Activated T-helper 9 cell treated with anti-CD3 and anti-CD28 coated beads, Interleukin-2, amount 50 U/mL, for 16 hours (primary cell): ENCODE measurements around the gene KCNK18.
"Not testable (repeated sequence)": the region's sequence is repeated elsewhere in the genome, so short reads cannot be mapped to it uniquely, and the experiment has no call there.

Experiments
- DNase-seq: peaks from one replicate; pipeline ENCODE4 v3.0.0-alpha.2; 2020; ENCODE audit warnings: low read depth

KCNK18 gene

DNA sequence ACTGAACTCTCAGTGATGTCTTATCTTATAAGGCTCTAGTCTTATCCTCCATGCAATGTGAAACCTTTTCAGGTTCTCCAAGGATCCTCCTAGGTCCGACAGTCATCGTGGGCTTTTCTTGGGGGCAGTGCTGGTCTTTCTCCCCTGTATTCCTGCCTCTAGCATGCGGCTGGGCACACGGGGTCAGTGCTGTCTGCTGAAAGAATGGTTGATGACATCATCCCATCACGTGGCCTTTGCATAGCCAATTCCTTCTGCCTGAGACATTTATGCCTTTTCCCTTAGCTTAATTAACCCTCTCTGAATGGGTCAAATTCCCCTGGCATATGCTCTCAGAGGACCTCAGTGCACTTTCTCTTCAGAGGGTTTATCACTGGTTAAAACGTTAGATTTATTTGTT, 27.0 kb upstream of the KCNK18 start:
- DNase-seq = no peak

DNA sequence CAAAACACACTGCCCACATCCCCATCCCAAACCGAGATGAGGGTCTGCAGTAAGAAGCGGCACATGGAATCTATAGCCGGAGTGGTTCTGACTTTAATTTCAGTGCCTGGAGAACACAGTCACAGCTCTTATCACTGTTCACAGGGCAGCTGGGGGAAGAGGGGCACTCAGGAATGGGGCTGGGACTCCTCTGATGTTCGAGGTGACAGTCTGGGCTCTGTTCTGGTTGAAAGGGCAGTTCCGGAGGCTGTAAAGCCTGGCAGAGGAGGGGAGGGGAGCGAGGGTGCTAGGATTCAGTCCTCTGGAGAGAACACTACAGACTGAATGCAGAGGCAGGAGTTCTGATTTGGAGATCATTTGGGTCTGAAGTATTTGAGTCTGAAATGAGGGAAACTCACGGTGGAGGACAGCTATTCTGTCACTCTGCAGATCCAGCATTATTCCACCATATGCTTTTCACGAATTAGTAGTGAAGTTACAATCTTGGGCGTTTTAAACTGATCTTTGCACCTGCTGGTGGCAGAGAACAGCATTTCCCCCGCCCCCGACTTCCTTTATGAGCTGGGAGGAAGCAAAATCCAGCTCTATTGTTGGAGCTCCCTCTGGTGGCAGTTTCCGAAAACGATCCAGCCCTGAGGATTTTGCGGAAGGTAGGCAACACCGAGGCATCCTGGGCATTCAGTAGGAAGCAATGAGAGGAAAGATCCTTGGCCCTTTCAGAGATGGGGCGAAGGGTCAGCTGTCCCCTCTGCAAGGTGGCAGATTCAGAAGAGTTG, 22.7 kb upstream of the KCNK18 start:
- peak; percentile 63 for DNase-seq

DNA sequence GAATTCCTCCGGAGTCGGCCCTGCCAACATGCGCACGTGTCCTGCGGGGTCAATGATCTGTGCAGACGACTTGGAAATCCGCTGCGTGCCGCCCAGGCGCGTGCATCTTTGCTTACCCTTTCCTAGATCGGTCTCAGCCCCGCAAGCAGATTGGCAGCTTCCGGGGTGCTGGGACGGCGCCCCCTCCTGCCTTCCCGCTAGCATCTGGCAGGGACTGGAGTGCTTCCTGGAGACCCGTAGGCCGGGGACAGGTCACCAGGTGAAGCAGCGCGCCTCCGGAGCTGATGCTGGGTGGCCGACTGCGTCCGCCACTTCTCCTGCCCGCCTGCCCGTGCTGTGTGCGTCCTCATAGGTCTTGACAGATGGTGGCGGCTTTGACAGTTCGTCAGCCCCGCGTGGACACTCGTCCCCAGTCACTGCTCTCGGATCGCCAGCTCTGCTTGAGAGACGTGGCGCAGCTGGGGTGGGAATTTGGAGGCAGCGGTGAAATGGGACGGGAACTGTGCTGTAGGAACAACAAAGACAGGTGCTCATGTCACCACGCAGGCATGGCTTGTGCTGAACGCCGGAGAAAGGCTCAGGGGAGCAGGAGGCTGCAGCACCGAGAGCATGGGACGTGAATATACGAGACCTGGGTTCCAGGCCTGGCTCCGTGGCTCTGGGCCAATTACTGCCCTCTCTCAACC, 21.9 kb upstream of the KCNK18 start:
- DNase-seq = no peak

- peak; percentile 49 for DNase-seq
Measured at GRCh38 chr10:117175901-117176534, 21.3 kb upstream of the KCNK18 start.

GRCh38 chr10:117178190-117178589, 19.1 kb upstream of the KCNK18 start:
- DNase-seq = no peak

GRCh38 chr10:117184296-117184695, 13.0 kb upstream of the KCNK18 start:
- DNase-seq = no peak

GRCh38 chr10:117184821-117185220, 12.5 kb upstream of the KCNK18 start:
- no peak for DNase-seq

- not testable (repeated sequence) for DNase-seq
Measured at GRCh38 chr10:117185817-117186216, 11.5 kb upstream of the KCNK18 start.

GRCh38 chr10:117186832-117187615, 10.3 kb upstream of the KCNK18 start:
- DNase-seq = no peak

DNA sequence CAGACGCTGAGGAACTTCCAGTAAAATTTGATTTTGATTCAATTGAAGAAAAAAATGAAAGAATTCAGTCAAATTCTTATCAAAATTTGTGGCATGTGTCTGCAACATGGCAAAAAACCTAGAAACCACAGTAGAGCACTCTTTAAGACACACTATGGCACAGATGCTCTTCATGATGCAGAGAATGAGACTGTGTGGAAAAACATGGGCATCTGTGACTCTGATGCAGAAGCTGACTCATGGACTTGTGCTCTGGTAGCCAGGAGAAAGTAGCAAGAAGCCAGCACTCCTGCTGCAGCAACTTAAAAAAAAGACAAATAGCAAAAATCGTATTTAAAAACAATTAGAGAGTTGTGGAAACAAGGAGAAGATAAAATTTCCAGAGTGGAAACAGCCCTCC, 8.9 kb upstream of the KCNK18 start:
- no peak for DNase-seq

GRCh38 chr10:117189557-117189956, 7.7 kb upstream of the KCNK18 start:
- DNase-seq = no peak

DNA sequence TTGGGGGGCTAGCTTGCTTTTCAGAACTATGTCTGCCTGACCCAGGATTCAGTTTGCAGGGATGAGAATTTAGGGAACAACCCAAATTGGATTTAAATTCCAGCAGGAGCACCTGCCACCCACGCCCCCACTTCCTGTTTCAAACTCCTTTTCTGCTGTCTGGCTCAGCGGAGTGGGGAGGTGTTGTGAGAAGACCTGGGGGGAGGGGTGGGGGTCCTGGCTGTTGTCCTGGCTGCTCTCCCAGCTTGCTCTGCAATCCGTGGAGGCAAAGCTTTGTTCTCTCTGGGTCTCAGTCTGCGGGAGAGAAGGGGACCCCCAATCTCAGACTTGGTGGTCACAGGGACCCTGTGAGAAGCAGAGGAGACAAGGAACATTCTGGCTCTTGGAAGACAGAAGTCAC, 799 bp downstream of the KCNK18 start:
- no peak for DNase-seq

DNA sequence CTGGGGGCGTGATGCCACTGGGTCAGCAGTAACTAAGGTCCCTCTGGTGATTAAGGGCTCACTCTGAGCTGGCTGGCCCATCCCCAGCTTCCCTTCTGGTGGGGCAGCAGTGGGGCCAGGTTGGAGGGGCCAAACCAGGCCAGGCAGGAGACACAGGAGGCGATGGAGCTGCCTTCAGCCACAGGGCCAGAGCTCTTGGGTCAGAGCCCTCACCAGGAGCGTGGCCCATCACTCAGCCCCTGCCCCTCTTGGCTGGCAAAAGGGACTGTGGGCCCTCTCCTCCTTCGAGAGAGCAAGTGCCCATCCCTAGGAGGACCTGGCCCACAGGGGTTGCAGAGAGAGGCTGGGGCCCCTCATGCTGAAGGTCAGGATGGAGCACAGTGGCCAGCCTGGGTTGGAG, 4.5 kb downstream of the KCNK18 start:
- DNase-seq = no peak

GRCh38 chr10:117204316-117204715, 7.0 kb downstream of the KCNK18 start:
- no peak for DNase-seq

- DNase-seq = no peak
Measured at GRCh38 chr10:117212176-117212575, 14.9 kb downstream of the KCNK18 start.

- no peak for DNase-seq
Measured at GRCh38 chr10:117214401-117214800, 17.1 kb downstream of the KCNK18 start.

- DNase-seq = no peak
Measured at GRCh38 chr10:117215079-117215478, 17.8 kb downstream of the KCNK18 start.

DNA sequence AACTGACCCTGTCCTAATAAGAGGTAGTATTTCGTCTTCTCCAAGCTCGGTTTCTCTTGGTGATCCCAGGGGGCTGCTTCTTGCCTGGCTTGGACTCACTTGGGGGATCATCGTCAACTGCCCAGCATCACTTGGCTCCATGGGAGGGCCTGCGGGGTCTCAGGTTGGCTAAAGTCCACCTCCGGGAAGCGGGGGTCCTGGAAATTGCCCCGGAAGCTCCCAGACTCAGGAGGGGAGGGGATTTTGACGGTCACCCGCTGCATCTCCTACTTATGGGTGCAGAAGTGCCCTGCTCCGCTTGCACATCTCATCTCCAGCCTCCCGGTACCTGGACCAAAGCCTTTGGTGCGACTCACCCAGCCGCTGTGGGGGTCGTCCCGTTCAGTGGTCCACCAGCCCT, 18.7 kb downstream of the KCNK18 start:
- no peak for DNase-seq

- DNase-seq = peak; percentile 54
Measured at GRCh38 chr10:117216611-117217195, 19.4 kb downstream of the KCNK18 start.

- no peak for DNase-seq
Measured at GRCh38 chr10:117217196-117217761, 20.0 kb downstream of the KCNK18 start.

- no peak for DNase-seq
Measured at GRCh38 chr10:117218654-117219053, 21.4 kb downstream of the KCNK18 start.
